ENCODE results near the gene FAM193A.

DNA sequence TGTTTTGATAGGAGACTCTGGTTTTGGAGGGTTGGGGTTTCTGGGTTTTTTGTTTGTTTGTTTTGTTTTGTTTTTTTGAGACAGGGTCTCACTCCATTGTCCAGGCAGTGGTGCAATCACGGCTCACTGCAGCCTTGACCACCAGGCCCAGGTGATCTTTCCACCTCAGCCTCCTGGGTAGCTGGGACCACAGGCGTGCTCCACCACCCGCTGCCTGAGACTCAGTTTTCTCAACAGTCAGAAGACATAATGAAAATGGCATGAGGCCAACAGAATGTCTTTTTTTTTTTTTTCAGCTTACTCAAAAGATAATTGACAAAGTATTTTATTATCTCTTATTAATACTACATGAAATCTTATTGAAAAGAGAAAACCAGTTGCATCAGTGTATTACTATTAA is 187.3 kb downstream of the FAM193A start:
- TF ChIP-seq GATA2 (IDR thresholded peaks at IDR 0.05; ENCODE audit: low read depth, low read length) (no peak), GATA3 (IDR thresholded peaks at IDR 0.05; ENCODE audit: low read depth, low read length) (no peak)

Measured in SH-SY5Y (cell line).